ENCODE data around the gene AKR7A3.
A peak's percentile ranks its signal among the peaks of the same experiment; 100 is the strongest.

The AKR7A3 gene

DNA sequence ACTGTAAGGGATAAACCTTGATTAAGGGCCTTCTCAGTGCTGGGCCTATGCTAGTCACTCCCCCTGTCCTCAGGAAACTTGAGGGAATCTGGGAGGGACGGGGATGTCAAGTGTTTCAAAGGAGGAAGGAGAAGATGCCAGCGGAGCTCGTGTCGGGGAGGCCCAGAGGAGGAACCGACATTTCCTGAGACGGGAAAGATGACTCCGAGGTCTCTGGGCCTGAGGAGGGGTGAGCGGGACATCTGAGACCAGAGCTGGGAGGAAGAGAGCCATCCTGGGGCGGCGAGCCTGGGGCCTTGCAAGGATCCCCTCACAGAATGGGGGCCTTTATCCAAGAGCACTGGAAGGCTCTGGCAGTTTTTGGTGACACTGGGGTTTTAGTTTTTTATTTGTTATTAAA lies 33.9 kb upstream of the AKR7A3 start:
- DNase-seq, result peak; percentile 41
- in situ Hi-C loops (cut with MboI; ENCODE audit: low pct_unique_long_range_greater_than_20kb, low sequenced_read_pairs), result no loop called here

DNA sequence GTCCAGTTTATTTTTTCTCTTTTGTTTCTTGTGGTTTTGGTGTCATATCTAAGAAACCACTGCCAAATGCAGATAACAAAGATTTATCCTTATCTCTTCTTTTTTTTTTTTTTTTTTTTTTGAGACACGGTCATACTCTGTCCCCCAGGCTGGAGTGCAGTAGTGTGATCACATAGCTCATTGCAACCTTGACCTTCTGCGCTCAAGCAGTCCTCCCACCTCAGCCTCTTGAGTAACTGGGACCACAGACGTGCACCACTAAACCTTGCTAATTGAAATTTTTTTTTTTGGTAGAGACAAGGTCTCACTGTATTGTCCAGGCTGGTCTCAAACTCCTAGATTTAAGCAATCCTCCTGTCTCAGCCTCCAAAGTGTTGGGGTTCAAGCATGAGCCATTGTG lies 32.5 kb upstream of the AKR7A3 start:
- no peak for DNase-seq
- in situ Hi-C loops (cut with MboI; ENCODE audit: low pct_unique_long_range_greater_than_20kb, low sequenced_read_pairs), result no loop called here

DNA sequence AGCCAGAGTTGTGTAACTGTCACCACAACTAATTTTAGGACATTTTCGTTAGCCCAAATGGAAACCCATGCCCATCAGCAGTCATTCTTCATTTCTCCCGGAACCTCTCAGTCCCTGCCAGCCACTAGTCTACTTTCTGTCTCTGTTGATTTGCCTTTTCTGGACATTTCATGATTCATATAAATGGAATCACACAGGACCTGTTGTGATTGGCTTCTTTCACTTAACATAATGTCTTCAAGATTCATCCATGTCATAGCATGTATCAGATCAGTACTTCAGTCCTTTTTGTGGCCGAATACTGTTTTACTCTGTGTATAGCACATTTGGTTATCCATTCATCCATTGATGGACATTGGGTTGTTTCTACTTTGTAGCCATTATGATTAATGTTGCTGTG lies 30.6 kb upstream of the AKR7A3 start:
- in situ Hi-C loops (cut with MboI; ENCODE audit: low pct_unique_long_range_greater_than_20kb, low sequenced_read_pairs), result no loop called here

DNA sequence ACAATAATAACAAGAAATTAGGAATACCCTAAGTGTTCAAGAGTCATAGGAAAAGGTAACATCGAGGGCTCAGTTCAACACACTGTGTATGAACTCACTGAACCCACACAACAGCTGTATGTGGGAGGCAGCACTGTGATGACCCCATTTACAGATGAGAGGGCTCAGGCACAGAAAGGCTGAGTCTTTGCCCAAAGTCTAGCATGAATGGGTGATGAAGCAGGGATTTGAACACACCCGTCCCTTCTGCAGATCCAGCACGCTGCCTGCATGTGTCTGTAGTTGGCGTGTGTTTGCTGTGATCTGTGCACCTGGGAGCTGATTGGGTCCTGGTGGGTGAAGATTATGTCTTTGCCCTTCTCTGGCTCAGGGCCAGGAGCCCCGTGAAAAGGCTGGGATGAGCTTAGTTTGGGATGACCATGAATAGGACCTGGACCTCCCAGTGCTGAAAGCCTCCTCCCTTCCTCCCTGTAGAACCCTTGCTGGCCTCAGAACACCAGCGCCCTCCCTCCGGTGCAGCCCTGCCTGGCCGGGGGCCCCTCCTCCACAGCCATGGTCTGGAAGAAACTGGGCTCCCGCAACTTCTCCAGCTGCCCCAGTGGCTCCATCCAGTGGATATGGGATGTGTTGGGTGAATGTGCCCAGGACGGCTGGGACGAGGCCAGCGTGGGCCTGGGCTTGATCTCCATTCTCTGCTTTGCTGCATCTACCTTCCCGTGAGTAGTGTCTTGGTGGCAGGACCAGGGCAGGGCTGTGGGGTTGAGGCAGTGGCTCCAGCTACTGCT lies 28.7 kb upstream of the AKR7A3 start:
- in situ Hi-C loops (cut with MboI; ENCODE audit: low pct_unique_long_range_greater_than_20kb, low sequenced_read_pairs), result no loop called here
- no peak for DNase-seq

More for the DNA sequence above, 30.6 kb upstream of the AKR7A3 start:
- no peak for DNase-seq

DNA sequence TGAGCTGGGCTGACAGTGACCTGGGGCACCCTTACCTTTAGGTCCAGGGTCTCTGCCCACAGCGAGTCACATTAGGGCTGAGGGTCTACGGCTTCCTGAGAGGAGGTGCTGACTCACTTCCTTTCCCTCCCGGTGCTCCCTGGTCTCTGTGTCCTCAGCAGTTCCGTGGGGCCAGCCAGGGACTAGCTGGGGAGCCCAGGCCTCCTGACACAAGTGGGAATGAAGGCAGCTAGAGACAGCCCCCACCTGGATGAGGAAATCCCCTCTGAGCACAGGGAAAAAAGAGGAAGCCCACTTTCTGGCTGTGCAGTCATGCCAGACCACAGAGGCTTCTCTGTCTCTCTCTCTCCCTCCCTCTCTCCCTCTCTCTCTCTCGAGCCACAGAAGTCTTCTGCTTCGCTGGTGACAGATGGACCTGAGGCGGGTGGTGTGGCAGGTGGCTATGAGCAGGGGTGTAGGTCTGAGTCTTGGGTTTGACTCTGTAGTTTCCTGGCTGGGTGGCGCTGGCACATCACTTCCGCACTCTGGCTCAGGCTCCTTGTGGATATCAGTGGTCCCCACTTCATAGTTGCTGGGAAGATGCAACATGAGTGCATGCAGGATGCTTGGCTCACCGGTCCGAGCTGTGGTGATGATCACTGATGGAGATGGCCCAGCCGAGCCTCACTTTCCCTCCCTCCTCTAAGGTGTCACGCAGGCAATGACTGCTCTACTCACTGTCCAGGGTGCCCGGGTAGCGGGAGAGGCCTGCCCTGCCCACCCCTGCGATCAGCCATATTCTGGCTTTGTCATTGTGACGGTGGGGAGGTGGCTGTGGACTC lies 27.0 kb upstream of the AKR7A3 start:
- DNase-seq, result peak; percentile 94
- in situ Hi-C loops (cut with MboI; ENCODE audit: low pct_unique_long_range_greater_than_20kb, low sequenced_read_pairs), result no loop called here

DNA sequence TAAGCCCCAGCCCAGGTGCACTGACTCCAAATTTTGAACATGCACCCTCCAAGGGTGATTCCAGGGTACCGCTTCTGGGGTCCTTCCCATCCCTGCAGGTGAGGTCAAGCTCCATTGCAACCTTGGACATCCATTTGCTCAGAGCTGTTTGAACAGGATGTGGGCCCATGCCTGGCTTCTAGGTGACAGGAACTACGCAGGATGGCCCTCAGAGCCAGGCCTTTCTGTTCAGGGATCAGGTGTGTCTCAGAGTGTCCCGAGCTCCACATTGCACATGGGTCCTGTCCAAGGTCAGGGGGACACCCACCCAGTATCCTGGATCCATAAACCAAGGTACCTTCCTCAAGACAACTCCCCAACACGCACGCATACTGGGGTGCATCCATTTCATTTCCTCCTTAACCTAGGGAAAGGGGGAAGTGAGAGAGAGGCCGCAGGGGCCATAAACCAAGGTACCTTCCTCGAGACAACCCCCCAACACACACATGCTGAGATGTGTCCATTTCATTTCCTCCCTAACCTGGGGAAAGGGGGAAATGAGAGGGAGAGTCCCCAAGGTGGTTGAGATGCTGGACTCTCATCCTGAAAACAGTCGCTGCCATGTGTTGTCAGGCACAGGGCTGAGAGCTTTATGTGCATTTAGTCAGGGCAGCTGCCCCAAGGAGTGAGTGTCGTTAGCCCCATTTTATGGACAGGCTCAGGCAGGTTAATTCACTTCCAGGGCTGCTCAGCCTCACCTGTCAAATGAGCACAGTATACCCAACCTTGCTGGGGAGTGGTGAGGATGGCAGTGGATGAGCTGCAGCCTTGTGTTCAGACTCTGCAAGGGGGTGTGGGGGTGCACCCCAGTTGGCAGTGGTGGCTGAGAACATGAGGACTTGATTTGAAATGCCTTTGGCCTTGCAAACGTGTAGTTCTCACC lies 25.7 kb upstream of the AKR7A3 start:
- no peak for DNase-seq
- in situ Hi-C loops (cut with MboI; ENCODE audit: low pct_unique_long_range_greater_than_20kb, low sequenced_read_pairs), result no loop called here

DNA sequence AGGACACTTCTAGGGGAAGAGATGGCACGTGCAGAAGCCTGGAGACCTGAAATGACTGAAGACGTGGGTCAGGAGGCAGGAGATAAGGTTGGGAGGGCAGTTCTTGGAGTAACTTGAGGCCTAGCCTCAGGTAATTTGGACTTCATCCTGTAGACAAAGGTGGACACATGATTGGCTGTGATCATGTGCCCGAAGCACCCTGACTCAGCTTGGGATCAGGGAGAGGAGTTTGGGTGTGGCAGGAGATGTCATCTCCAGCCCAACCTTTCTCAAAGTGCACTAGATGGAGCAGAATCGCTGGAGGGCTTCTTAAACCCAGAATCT lies 25.0 kb upstream of the AKR7A3 start:
- DNase-seq, result no peak
- in situ Hi-C loops (cut with MboI; ENCODE audit: low pct_unique_long_range_greater_than_20kb, low sequenced_read_pairs), result no loop called here

DNA sequence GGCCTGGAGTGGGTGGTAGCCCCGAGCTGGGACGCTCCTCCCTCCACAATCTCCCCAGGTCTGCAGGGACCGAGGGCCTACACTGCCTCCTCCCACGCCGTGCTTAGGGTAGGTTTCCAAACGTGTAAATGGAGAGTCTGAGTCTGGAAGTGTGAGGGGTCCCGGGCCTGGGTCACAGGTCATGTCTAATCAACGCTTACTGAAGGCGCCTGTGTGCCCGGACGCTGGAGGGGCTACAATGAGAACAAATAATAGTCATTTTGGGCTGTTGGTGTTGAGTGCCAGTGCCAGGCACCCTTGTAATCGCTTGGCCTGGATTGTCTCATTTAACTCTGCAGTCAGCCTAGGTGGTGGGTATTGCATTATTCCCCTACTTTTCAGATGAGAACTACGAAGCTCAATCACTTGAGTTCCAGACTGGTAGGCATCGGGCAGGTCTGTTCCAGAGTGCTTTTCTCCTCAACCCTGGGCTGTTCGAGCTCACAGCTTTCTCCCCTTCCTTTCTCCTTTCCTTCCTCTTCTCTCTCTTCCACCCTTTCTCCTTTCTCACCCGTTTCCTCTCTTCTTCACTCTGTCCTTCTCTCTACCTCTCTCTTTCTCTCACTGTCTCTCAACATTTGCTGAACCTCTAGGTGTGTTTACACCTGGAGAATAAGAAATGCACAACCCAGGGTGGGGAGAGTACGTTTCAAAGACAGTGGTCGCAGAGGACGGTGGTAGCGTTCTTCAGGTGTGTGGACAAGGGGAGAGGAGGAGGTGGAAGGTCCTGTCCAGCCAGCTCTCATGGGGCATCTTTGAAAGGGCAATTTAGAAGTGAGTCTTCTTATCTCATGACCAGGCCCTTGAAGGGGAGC lies 24.4 kb upstream of the AKR7A3 start:
- in situ Hi-C loops (cut with MboI; ENCODE audit: low pct_unique_long_range_greater_than_20kb, low sequenced_read_pairs), result no loop called here
- peak; percentile 35 for DNase-seq

DNA sequence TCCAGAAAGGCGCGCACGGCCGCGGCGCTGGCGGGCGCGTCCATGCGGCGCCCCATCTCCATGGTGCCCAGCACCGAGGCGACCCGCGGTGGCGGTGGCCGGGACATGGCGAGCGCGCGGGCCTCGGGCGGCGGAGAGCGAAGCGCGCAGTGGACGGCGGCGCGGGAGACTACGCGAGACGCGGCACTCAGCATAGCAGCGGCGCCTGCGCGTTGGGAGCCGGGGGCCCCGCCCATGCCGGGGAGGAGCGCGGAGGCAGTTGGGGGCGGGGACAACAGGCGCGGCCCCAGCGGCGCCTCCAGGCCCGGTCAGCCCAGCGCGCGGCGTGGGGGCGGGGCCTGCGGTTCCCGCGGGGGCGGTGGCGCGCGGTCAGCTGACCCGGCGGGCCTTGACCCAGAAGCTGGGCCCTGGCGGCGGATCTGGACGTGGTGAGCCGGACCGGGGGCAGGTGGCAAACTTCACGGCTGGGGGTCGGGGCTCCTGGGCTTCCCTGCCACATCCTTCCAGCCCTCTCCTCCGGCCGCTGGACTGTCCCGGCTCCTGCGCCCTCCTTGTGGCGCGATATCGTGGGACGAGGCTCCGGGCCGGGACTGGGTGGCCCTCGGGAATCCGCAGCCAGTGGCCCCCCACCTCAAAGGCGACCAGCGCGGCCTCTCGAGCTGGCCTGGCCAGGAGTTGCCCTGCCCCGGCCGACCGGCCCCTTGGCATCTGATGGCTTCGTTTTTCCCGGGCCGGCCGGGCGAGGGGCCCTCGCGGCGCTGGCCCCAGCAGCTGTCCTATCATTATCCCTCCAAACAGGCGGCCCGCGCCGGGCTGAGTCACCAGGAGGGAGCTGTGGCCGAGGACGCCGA lies 23.6 kb upstream of the AKR7A3 start, which contains the start of the genes AKR7A2 and SLC66A1:
TSS of gene AKR7A2 (minus strand) at position 214 of the 851 bp plus-strand sequence. CDS start at position 194, 20 bp downstream.
TSS of gene SLC66A1 (plus strand) at position 396 of the 851 bp plus-strand sequence. CDS start 5,352 bp downstream, outside the sequence.
- in situ Hi-C loops (cut with MboI; ENCODE audit: low pct_unique_long_range_greater_than_20kb, low sequenced_read_pairs), result no loop called here
- DNase-seq, result peak; percentile 87

DNA sequence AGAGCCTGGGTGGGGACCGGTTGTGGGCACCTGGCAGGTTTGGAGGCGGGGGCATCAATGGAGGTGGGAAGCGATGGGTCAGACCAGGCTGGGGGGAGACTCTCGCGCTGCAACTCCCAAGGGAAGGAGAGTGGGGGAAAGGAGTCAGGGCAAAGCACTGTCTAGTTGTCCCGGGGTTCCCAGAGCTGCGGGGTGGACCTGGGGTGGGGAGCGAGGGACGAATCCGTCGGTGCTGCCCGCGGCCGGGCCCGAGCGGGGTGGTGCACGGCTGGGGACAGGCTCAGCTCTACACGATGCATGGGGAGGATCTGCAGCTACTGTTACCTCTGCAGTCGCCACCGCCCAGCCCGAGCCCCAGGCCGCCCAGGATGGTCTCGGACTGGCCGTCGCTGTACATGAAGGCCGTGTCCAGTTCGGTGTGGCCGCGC lies 22.9 kb upstream of the AKR7A3 start:
- in situ Hi-C loops (cut with MboI; ENCODE audit: low pct_unique_long_range_greater_than_20kb, low sequenced_read_pairs), result no loop called here
- DNase-seq, result no peak

DNA sequence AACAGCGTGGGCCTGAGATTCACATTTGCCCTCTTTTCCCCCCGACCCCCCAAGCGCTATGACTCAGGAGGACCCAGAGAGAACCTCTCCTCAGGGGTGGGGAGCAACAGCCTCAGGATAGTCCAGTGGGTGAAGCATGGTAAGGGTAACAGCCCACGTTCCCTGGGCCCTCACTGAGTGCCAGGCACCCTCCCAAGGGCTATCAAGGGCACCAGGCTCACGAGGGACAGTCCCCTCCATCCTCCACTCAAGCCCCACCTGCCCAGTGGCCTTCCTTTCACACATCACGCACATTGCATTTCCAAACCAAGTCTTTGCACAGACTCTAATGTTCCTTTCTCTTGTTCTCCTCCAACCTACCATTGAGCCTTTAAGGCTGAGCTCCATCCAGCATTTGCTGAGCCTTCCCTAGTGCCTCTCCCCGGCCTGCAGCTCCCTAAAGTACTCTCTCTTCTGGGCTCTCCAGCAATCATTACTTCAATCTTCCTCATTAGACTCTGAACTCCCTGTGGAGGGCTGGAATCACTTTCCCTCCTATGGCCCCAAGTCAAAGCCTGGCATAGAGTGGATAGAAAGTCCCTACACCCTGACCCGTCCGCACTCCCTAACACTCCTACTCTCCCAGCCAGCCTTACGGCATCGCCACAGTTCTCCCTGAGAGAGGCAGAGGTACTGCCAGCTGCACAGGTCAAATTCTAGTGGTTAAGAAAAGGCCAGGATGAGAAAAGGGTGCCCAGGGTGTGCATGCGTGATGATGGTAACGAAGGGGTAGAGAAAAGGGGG lies 22.3 kb upstream of the AKR7A3 start:
- in situ Hi-C loops (cut with MboI; ENCODE audit: low pct_unique_long_range_greater_than_20kb, low sequenced_read_pairs), result no loop called here
- DNase-seq, result peak; percentile 23

DNA sequence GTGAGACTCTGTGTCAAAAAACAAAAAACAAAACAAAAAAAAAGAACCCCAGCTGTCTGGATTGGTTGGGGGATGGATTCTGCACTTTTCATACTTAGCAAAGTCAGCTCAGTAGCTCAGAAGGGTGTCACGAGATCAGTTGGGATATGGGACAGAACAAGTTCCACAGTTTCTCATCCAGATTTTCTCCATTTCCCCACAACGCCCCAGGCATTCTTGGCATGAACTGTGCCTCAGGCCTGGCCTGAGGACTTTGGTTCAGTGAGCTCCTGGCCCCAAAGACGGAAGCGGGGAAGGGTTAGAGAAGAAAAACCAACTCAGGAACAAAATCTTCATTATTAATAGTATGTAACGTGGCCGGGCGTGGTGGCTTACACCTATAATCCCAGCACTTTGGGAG lies 21.5 kb upstream of the AKR7A3 start:
- in situ Hi-C loops (cut with MboI; ENCODE audit: low pct_unique_long_range_greater_than_20kb, low sequenced_read_pairs), result no loop called here
- no peak for DNase-seq

DNA sequence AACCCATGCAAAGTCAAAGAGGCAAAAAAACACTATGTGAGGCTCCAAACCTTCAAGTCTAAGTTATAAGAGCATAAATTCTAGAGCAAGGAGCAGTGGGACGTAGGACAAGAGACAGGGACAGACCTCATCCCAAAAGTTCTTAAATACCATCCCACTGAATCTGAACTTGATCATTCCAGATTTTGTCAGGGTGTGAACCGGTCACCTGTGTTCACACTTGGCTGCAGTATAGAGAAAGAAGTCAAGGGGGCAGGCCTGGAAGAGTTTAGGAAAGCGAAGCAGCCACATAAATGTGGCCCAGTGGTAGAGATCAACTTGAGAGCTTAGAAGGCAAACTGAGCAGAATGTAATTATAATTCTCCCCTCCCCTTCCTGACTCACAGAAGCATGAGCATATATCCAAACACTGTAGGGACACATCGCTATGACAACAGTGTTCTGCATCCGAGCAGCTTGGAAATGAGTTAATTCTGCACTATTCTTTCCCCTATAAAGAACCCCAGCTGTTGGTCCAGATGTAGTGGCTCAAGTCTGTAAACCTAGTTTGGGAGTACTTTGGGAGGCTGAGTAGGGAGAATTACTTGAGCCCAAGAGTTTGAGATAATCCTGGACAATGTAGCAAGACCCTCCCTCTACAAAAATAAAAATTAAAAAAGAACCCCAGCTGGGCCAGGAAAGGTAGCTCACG lies 20.7 kb upstream of the AKR7A3 start:
- no peak for DNase-seq
- in situ Hi-C loops (cut with MboI; ENCODE audit: low pct_unique_long_range_greater_than_20kb, low sequenced_read_pairs), result no loop called here

DNA sequence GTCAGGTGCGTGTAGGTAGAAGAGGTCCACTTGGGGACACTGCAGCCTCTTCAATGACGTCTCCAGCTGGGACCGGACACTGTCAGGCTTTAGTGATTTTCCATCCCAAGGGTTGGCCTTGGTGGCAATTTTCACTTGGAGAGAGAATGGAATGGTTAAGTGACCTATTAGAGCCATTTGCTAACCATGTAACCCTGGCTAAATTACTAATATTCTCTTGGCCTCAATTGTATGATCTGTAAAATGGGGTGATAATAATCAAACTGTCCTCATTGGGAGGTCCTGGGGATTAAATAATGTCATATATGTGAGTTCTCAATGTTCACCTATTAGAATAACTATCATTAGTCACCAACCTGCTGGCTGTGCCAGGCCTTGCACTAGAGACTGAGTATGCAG lies 19.9 kb upstream of the AKR7A3 start:
- in situ Hi-C loops (cut with MboI; ENCODE audit: low pct_unique_long_range_greater_than_20kb, low sequenced_read_pairs), result no loop called here
- DNase-seq, result no peak

DNA sequence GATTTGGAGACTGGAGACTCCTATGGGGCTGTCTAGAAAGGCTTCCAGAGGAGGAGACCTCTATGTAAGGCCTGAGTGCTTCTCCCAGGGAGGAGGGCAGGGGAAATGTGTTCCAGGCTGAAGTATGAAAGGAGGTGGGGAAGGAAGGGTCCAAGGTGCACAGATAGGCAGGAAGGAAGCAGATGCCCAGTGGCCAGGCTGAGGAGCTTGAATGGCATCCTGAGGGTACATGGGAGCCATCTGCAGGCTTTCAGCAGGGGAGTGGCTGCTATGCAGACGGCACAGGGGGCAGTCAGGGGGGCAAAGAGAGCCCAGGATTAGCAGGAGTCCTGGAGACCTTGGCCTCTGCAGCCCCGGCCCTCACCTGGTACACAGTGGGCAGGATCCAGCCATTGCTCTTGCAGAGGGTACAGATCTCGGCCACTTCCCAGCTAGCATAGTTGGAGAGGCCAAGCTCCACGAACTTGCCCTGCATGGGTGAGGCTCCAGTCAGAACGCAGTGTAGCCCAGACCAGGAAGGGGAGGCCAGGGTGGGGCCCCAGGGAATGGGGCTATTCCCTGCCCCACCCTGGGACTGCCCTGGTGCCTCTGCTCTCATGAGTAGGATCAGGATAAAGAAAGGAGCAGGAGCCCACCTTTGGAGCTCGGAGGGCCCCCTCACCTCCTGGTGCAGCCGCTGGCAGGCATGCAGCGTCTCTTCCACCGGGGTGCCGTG lies 19.4 kb upstream of the AKR7A3 start:
- no peak for DNase-seq
- in situ Hi-C loops (cut with MboI; ENCODE audit: low pct_unique_long_range_greater_than_20kb, low sequenced_read_pairs), result no loop called here

DNA sequence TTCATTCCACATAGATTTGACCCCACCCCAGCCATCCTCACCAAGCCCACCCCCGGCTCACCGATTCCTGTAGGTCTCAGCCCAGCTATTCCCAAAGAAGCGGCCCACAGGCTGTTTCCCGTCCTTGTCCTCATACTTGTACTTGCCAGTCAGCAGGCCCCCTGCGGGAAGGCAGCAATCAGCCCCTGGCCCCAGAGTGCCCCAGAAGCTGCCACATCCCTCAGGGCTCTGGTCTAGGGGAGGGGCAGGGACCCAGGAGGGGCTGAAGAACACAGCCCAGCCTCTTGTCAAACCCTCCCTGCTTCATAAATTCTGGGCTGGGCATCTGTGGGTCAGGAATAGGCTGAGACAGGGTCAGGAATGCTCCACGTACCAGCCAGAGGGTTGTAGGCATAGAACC lies 18.4 kb upstream of the AKR7A3 start:
- in situ Hi-C loops (cut with MboI; ENCODE audit: low pct_unique_long_range_greater_than_20kb, low sequenced_read_pairs), result no loop called here
- no peak for DNase-seq

Measured in KBM-7 (cell line).